DMS53 (cell line): ENCODE results near the gene TSNAXIP1.

Experiments
- DNase-seq: peaks from one replicate; lab custom pipeline; 2025; lab: John Stamatoyannopoulos, UW

The TSNAXIP1 gene

DNA sequence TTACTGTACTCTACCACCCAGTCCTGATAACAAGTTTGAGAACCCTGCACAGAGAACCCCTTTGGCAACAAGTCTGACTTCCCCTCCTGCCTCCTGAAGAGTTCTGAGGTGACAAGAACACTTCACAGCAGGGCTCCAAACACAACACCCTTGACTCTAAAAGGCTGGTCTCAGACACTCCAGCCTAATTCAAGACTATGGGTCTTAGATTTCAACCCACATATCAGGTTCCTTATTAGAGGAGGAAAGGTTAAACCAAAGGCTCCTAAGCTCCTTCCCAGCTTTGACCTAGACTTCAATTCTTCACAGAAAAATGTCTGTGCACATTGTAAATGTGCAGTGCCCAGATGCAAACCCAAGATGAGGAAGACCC is 23.4 kb upstream of the TSNAXIP1 start:
- DNase-seq = no peak

DNA sequence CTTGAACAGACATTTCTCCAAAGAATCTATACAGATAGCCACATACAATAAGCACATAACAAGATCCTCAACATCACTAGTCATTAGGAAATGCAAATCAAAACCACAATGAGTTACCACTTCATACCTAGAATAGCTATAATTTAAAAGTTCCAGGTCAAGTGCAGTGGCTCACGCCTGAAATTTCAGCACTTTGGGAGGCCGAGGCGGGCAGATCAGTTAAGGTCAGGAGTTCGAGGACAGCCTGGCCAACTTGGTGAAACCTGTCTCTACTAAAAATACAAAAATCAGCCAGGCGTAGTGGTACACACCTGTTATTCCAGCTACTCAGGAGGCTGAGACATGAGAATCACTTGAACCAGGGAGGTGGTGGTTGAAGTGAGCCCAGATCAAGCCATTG is 20.2 kb upstream of the TSNAXIP1 start:
- no peak for DNase-seq

DNA sequence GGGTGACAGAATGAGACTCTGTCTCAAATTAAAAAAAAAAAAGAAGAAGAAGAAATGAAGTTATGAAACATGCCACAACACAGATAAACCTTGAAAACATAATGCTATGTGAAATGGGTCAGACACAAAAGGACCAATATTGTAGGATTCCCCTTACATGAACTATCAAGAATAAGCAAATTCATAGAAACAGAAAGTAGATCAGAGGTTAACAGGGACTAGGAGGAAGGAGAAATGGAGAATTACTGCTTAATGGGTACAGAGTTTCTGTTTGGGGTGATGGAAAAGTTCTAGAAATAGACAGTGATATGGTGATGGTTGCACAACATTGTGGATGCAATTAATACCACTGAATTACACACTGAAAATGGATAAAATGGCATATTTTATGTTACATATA is 16.6 kb upstream of the TSNAXIP1 start:
- DNase-seq = no peak

DNA sequence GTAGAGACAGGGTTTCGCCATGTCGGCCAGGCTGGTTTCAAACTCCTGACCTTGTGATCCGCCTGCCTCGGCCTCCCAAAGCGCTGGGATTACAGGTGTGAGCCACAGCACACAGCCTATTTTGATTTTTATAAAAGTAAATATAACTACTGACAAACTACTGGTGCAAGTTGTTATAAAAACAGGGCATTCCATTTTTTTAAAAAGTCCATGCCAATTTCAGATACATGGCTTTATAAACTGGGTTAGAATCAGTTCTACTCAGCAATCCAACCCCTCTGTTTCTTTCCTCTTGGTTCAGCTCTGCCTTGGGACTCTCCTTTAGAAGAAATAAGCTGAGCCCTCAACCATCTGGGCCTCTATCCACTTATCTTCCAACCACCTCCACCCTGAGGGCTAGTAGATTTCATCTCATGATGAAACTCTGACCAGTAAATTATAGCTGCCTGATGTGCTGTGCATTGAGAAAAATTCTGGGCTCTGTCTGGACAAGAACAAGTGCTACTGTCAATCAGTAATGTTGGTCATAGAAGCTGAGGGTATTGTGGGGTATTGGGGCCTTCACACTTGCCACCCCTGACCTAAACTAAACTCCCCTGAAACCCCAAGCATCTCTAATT is 10.5 kb upstream of the TSNAXIP1 start:
- DNase-seq = no peak

GRCh38 chr16:67800338-67800926 is 6.3 kb upstream of the TSNAXIP1 start:
- DNase-seq = no peak

DNA sequence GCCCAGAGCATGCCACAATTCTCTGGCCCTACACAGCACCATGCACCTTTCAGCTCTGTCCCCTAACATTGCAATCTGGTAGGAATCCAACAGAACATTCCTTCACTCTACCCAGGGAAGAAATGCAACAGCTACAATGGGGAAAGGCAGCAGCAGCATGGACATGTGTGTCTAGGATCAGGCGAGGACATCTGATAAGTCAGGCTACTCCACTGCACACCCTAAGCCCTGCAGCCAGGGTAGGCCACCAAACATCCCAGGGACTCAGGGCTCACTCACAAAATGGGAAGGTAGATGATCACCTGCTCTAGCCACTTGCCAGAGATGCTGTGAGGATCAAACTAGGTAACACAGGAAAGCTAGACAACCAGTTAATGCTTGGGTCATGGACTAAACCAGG is 5.4 kb upstream of the TSNAXIP1 start:
- no peak for DNase-seq

DNA sequence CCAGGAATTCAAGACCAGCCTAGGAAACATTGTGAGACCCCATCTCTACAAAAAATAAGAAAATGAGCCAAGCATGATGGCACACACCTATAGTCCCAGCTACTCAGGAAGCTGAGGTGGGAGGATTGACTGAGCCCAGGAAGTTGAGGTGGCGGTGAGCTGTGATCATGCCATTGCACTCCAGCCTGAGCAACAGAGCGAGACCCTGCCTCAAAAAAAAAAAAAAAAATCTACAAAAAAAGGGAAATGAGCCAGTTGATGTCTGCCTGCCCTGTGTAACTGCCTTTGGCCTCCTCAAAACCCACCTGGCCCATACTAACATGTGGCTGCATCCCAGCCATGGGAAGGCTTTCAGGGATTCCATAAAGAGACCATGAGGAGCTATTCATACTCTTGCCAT is 4.8 kb upstream of the TSNAXIP1 start:
- DNase-seq = no peak

GRCh38 chr16:67803894-67804293 is 2.8 kb upstream of the TSNAXIP1 start:
- no peak for DNase-seq

- DNase-seq = no peak
Measured at GRCh38 chr16:67804853-67805542, 1.7 kb upstream of the TSNAXIP1 start.

GRCh38 chr16:67805718-67806427 is 816 bp upstream of the TSNAXIP1 start:
- peak; percentile 65 for DNase-seq

DNA sequence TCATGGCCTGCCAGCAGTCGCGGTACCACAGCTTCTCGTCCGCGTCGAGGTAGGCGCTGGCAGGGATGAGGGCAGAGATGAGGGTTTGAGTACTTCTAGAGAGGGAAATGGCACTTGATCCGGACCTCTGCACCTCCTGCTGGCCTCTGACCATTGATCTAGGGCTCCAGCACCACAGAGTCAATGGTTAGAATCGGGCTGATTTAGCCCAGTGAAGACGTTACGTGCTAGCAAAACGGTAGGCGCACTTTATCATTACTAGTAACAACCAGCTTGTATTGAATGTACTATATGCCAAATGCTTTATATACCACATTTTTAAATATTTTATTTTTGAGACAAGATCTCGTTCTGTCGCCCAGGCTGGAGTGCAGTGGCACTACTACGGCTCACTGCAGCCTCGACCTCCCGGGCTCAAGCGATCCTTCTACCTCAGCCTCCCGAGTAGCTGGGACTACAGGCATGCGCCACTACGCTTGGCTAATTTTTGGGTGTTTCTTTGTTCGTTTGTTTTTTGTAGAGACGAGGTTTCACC is 526 bp downstream of the TSNAXIP1 start:
- no peak for DNase-seq

GRCh38 chr16:67811899-67812298 is 5.2 kb downstream of the TSNAXIP1 start:
- no peak for DNase-seq

GRCh38 chr16:67814567-67814966 is 7.9 kb downstream of the TSNAXIP1 start:
- no peak for DNase-seq

DNA sequence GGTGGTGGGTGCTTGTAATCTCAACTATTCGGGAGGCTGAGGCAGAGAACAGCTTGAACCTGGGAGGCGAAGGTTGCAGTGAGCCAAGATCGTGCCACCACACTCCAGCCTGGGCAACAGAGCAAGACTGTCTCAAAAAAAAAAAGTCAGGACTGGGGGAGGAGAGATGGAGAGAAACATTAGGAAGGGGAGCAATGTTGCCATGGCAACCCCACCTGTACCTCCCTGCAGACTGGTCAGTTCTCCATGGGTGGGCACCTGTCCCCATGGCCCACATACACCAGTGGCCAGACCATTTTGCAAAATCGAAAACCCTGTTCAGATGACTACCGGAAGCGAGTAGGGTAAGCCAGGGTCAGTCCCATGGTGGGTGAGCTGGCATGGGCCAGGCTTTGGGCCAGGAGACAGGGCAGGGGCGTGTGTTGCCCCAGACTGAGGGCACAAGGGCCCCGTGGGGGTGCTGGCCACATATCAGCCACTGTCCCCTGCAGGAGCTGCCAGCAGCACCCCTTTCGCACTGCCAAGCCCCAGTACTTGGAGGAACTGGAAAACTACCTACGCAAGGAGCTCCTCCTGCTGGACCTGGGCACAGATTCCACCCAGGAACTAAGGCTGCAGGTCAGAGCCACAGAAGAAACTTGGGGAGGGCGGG is 14.0 kb downstream of the TSNAXIP1 start:
- no peak for DNase-seq

- DNase-seq = no peak
Measured at GRCh38 chr16:67822511-67822910, 15.8 kb downstream of the TSNAXIP1 start.

- DNase-seq = no peak
Measured at GRCh38 chr16:67825119-67825518, 18.4 kb downstream of the TSNAXIP1 start.

DNA sequence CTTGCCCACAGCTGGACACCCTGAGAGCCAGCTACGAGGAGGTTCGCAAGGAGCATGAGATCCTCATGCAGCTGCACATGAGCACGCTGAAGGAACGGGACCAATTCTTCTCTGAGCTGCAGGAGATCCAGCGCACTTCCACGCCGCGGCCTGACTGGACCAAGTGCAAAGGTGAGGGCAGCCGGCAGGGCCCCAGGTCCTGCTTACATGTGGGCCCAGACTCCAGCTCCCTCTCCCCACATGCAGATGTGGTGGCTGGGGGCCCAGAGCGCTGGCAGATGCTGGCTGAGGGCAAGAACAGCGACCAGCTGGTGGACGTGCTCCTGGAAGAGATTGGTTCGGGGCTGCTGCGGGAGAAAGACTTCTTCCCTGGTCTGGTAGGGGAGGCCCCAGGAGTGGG is 19.2 kb downstream of the TSNAXIP1 start:
- no peak for DNase-seq

DNA sequence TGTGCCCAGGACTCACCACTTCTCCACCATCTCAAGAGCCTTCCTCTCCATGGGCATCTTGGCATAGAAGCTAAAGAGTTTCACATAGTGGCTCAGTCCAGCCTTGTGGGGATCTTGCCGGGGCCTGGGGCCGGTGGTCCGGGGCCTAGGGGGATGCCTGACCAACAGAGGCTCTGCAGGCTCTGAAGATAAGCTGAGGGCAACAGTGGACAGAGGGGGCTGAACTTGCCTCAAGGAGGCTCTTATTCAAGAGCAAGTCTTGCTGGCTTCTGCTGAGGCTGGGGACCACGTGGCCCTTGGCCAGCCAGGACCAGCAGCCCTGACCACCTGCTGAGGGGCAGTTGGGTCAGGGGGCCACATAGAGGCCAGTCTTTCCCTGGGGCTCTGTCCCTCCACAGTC is 22.0 kb downstream of the TSNAXIP1 start:
- DNase-seq = no peak

- DNase-seq = peak; percentile 28
Measured at GRCh38 chr16:67833030-67833414, 26.3 kb downstream of the TSNAXIP1 start.

GRCh38 chr16:67833415-67834241 is 26.9 kb downstream of the TSNAXIP1 start:
- DNase-seq = peak; percentile 91

GRCh38 chr16:67834242-67834614 is 27.5 kb downstream of the TSNAXIP1 start:
- DNase-seq = no peak
